Lower leg skin (tissue), 4 donors: ENCODE measurements around the gene GEN1. TPM values are rescaled to one million over a fixed set of nuclear protein-coding genes. Genes with fewer than 3 reads are reported as not detected.
"Not testable (repeated sequence)": the region's sequence is repeated elsewhere in the genome, so short reads cannot be mapped to it uniquely, and the experiment has no call there.

Experiments used
- DNase-seq, 2 donors: peaks; one replicate each; pipeline ENCODE4 v3.0.0-alpha.2; 2019; ENCODE audit warnings: low spot score in 2 of 2
- H3K4me3 ChIP-seq: fragments of 200-600 bp; sonication (generic); 2 replicates; pipeline ENCODE4 v1.5.1; 2017; ENCODE audit warnings: mild to moderate bottlenecking, low read depth; ENCODE audit not compliant: poor library complexity, severe bottlenecking
- POLR2A ChIP-seq, 2 donors: fragments of 450-650 bp; IDR thresholded peaks; one replicate each; pipeline ENCODE4 v1.6.1; 2016 to 2017; ENCODE audit warnings: antibody characterized with exemption in 2 of 2, mild to moderate bottlenecking in 1 of 2, moderate library complexity in 1 of 2
- WGBS, 2 donors: methylation state at CpG; one replicate each; pipeline ENCODE4 v1.1.5; 2018; 5-methylcytosine and 5-hydroxymethylcytosine counted together
- intact Hi-C: fragments of 100-400 bp; cut with DNase I; formaldehyde crosslinking; loops from one replicate; pipeline ENCODE4 v1.15.0; 2023; ENCODE audit warnings: low total_unique reads
- total RNA-seq, 4 donors: library from RNA; depleted of rRNA; stranded (reverse); fragments of >200 nt; gene quantifications; one replicate each; pipeline ENCODE4 v1.1.0, GENCODE V29; 2016
- TF ChIP-seq, protein P1 (sequence below), 3 donors: fragments of 450-650 bp; IDR thresholded peaks; one replicate each; pipeline ENCODE4 v1.5.1; 2016; ENCODE audit warnings: antibody characterized with exemption in 3 of 3, mild to moderate bottlenecking in 3 of 3, moderate library complexity in 2 of 3

GEN1 gene
- total RNA-seq, 4 donors from 2014 or later: 4.9 to 10.6 (median 5.3) TPM

- WGBS, 2 donors: 85 to 87% methylated on average over 2 of the region's 2 CpGs
- no peak overlapping the region for H3K4me3 ChIP-seq
- no peak for TF ChIP-seq POLR2A (IDR thresholded peaks at IDR 0.05)
- TF ChIP-seq, protein P1, sequence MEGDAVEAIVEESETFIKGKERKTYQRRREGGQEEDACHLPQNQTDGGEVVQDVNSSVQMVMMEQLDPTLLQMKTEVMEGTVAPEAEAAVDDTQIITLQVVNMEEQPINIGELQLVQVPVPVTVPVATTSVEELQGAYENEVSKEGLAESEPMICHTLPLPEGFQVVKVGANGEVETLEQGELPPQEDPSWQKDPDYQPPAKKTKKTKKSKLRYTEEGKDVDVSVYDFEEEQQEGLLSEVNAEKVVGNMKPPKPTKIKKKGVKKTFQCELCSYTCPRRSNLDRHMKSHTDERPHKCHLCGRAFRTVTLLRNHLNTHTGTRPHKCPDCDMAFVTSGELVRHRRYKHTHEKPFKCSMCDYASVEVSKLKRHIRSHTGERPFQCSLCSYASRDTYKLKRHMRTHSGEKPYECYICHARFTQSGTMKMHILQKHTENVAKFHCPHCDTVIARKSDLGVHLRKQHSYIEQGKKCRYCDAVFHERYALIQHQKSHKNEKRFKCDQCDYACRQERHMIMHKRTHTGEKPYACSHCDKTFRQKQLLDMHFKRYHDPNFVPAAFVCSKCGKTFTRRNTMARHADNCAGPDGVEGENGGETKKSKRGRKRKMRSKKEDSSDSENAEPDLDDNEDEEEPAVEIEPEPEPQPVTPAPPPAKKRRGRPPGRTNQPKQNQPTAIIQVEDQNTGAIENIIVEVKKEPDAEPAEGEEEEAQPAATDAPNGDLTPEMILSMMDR (IDR thresholded peaks at IDR 0.05): no peak
- intact Hi-C loops: no loop called here
- no peak for DNase-seq
These were observed 64.4 kb downstream of the GEN1 start for GRCh38 chr2:17818235-17818815.

DNA sequence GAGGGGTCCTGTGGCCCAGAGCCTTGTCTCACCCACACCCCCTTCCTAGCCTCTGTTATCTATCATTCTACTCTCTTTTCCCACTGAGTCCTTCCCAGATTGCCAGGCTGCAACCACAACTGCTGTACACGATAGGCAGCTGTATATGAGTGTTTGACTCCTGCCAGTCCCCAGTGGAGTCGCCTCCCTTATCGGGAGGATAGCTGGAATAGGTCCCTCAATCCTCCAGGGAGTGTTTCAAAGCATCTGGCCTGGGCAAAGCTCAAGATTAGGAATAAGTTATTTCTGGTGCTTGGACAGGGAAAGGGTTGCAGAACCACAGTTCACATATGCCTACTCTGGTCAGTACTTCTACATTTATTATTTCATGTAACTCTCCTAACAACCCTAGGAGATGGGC lies 67.1 kb downstream of the GEN1 start:
- no peak for DNase-seq
- 60 to 62% methylated on average over 3 of the region's 3 CpGs for WGBS, 2 donors
- no peak overlapping the region for H3K4me3 ChIP-seq
- intact Hi-C loops: no loop called here
- no peak for TF ChIP-seq POLR2A (IDR thresholded peaks at IDR 0.05)
- TF ChIP-seq, protein P1 (IDR thresholded peaks at IDR 0.05): no peak

DNA sequence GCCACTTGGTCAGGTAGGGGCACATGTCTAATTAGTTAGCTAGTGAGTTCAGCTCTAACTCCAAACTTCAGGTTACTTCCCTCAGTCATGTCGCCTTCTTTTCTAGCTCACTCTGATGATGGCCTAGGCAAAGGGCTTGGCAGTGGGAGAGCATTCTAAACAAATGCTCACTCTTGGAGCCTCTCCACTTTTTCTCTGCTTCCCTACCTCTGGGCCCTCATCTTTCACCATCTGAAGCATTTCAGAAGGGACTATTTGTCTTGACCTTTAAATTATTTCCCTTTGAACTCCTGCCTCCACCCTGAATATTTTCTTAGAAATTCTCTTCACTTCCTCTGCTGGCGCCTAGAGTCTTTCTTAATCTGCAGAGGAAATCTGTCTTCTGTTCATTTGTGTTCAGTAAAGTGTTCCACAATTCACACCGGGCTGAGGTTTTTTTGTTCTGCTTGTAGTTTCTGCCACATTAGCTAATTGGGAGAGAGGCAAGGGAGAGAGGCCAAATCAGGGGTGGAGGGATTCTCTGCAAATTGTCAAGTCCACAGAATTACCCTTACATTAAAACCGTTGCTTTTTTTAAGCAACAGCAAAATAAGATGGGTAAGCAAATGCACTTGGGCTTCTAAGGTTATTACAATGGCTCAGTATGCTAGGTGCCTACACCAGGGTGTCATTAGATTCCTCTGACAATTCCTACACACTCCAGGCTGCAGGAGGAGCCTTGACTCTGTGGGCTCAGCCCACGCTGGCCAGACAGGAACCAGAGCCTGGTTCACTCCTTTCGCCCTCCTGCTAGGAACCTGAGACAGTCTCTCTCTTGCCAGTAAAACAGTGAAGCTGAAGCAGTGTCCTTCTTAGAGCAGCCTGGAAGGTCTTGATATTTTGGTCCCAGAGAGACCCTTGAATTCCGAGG lies 67.9 kb downstream of the GEN1 start:
- no peak for DNase-seq
- no peak overlapping the region for H3K4me3 ChIP-seq
- intact Hi-C loops: no loop called here
- no peak for TF ChIP-seq POLR2A (IDR thresholded peaks at IDR 0.05)
- TF ChIP-seq, protein P1 (IDR thresholded peaks at IDR 0.05): no peak
- 46 to 63% methylated on average over 7 of the region's 7 CpGs for WGBS, 2 donors

- DNase-seq: no peak
- WGBS, 2 donors: 60 to 72% methylated on average over 4 of the region's 4 CpGs
- TF ChIP-seq POLR2A (IDR thresholded peaks at IDR 0.05): no peak
- TF ChIP-seq, protein P1 (IDR thresholded peaks at IDR 0.05): no peak
- H3K4me3 ChIP-seq: no peak overlapping the region
- intact Hi-C loops: no loop called here
These were observed 68.6 kb downstream of the GEN1 start for GRCh38 chr2:17822445-17823117.

- DNase-seq, intact Hi-C loops, H3K4me3 ChIP-seq: not testable (repeated sequence)
- 84 to 95% methylated on average over 4 of the region's 4 CpGs for WGBS, 2 donors
These were observed 69.7 kb downstream of the GEN1 start for GRCh38 chr2:17823646-17824045.

DNA sequence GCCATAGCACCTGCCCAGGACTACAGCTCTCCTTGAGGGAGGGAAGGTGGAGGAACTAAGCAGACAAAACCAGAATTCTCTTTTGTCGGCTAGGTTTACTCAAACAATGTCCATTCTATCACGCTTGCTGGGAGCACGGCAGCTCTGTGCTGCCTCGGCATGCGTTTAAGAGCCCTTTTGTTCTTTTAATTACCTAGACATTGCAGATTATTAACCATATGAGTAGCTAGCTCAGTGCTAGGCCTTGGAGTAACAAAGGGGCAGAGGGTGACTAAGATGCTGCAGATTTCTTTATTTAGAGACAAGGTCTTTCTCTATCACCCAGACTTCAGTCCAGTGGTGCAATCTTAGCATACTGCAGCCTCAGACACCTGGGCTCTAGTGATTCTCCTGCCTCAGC lies 73.4 kb downstream of the GEN1 start:
- WGBS, 2 donors: 87 to 89% methylated on average over 5 of the region's 5 CpGs
- H3K4me3 ChIP-seq: no peak overlapping the region
- TF ChIP-seq POLR2A (IDR thresholded peaks at IDR 0.05): no peak
- TF ChIP-seq, protein P1 (IDR thresholded peaks at IDR 0.05): no peak
- intact Hi-C loops: no loop called here
- no peak for DNase-seq
